ENCODE measurements around the gene FDX2. TPM values are rescaled to one million over a fixed set of nuclear protein-coding genes. Genes with fewer than 3 reads are reported as not detected.

FDX2 gene
- total and polyA plus RNA-seq, 2 donors (not counting 3 experiments of a cell fraction or from before 2014, with no cell fraction given): 20.5 to 59.8 TPM

- intact Hi-C loops (cut with micrococcal nuclease) (loop anchor here (1.0 to 5.0 kb wide), 3 partner anchors 17 to 63 kb away; partner anchors contain the start of genes FDX2, ICAM4 and RAVER1), dilution Hi-C loops (cut with MboI; ENCODE audit: extremely low pct_ligation_motif_present, low sequenced_read_pairs) (no loop called here)
- Histone ChIP-seq H3K27ac (ENCODE audit: insufficient read depth, low read depth, low read length) (peak overlapping the region; percentile 73), H3K36me3 (ENCODE audit: control insufficient read depth in 2 of 2, extremely low read depth in 1 of 2, insufficient read depth in 2 of 2, low read length in 2 of 2) (no peaks in the 10 kb centered on the region), H3K4me1 (ENCODE audit: control insufficient read depth, extremely low read depth, insufficient read depth, low read length) (peaks cover 36% of the 10 kb centered on the region), H3K4me3 (replicated peaks in 1 of 3; ENCODE audit: insufficient read depth in 1 of 3, low read depth in 1 of 3, low read length in 3 of 3) (peak overlapping the region in 1 of 3 experiments; percentile 7), H3K9me1 (replicated peaks; ENCODE audit: control insufficient read depth, extremely low read depth, insufficient read depth, low read length) (no peaks in the 10 kb centered on the region), H3K9ac (replicated peaks; ENCODE audit: extremely low read depth, insufficient read depth, low read length) (peak overlapping the region; percentile 61), H3K4me2 (ENCODE audit: insufficient read depth, low read length) (peak overlapping the region; percentile 50), H4K20me1 (replicated peaks; ENCODE audit: control insufficient read depth, extremely low read depth, insufficient read depth, low read length) (no peaks in the 10 kb centered on the region), H3K79me2 (ENCODE audit: control insufficient read depth, insufficient read depth, low read length) (no peaks in the 10 kb centered on the region), H3K9me3 (replicated peaks; ENCODE audit: control insufficient read depth, insufficient read depth, low read length) (no peaks in the 10 kb centered on the region), H2AFZ (ENCODE audit: low read depth, low read length) (peak overlapping the region; percentile 9), H3K27me3 (ENCODE audit: control insufficient read depth in 2 of 2, insufficient read depth in 2 of 2, low read length in 2 of 2) (no peaks in the 10 kb centered on the region)
- BruUV-seq (replicated peaks): no TSS peak
- DNase-seq (ENCODE audit: low read depth, low spot score): no peak
- TF ChIP-seq GATA2 (IDR thresholded peaks at IDR 0.05; ENCODE audit: insufficient read depth, insufficient read length, low read depth, low read length) (no peak), POLR2AphosphoS5 (IDR thresholded peaks at IDR 0.05; ENCODE audit: insufficient read depth, low read depth, low read length) (no peak), EZH2 (IDR thresholded peaks at IDR 0.05; ENCODE audit: borderline replicate concordance, low read depth, low read length, severe bottlenecking) (no peak), FOS (IDR thresholded peaks at IDR 0.05; ENCODE audit: borderline replicate concordance, insufficient read depth, low read length) (no peak), POLR2A (IDR thresholded peaks at IDR 0.05; ENCODE audit: low read depth, low read length) (no peak), CTCF (IDR thresholded peaks at IDR 0.05; ENCODE audit: extremely low read depth in 1 of 2, insufficient read depth in 1 of 2, low read depth in 1 of 2, low read length in 2 of 2) (no peak), JUN (IDR thresholded peaks at IDR 0.05; ENCODE audit: borderline replicate concordance, insufficient read depth, insufficient read length, low read depth) (no peak), MYC (IDR thresholded peaks at IDR 0.05; ENCODE audit: low read depth, low read length) (no peak)
- TF ChIP-seq, protein P1, sequence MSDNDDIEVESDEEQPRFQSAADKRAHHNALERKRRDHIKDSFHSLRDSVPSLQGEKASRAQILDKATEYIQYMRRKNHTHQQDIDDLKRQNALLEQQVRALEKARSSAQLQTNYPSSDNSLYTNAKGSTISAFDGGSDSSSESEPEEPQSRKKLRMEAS (IDR thresholded peaks at IDR 0.05; ENCODE audit: insufficient read depth, insufficient read length): no peak
- FAIRE-seq: no peak
- POLR2A ChIA-PET: interaction anchor here (1.4 to 2.6 kb wide), 5 partner anchors 17 to 119 kb away, joined by 6 to 15 read pairs (median 13); partner anchors contain the start of genes ICAM4, ICAM5 and RAVER1
- CTCF ChIA-PET: interaction anchor here (0.9 to 9.0 kb wide), 23 partner anchors 12 to 154 kb away, joined by 3 to 411 read pairs (median 6); partner anchors contain the start of genes CDC37, FDX2, ICAM5 and RAVER1
Observed at GRCh38 chr19:10270180-10270615, 45.6 kb downstream of the FDX2 start.
